Colonic mucosa (tissue), 4 donors: ENCODE results near the gene PPM1H. TPM values are rescaled to one million over a fixed set of nuclear protein-coding genes. Genes with fewer than 3 reads are reported as not detected.
A peak's percentile ranks its signal among the peaks of the same experiment; 100 is the strongest.

ENCODE experiments used
- DNase-seq: peaks from one replicate; pipeline ENCODE4 v3.0.0-alpha.2; 2020
- H3K27ac ChIP-seq: fragments of 200-600 bp; one replicate; pipeline ENCODE4 v1.8.0; 2021
- H3K27me3 ChIP-seq: fragments of 200-600 bp; one replicate; pipeline ENCODE4 v1.8.0; 2021
- H3K36me3 ChIP-seq: fragments of 200-600 bp; one replicate; pipeline ENCODE4 v1.8.0; 2021
- H3K4me1 ChIP-seq: fragments of 200-600 bp; one replicate; pipeline ENCODE4 v1.8.0; 2021; ENCODE audit warnings: mild to moderate bottlenecking
- H3K4me3 ChIP-seq: fragments of 200-600 bp; one replicate; pipeline ENCODE4 v1.8.0; 2021
- H3K9ac ChIP-seq, 2 donors: one replicate each; pipeline ENCODE4 v1.7.0; 2013; ENCODE audit warnings: control low read depth in 2 of 2, low read depth in 2 of 2, low read length in 2 of 2
- H3K9me3 ChIP-seq: fragments of 200-600 bp; one replicate; pipeline ENCODE4 v1.8.0; 2021
- CTCF ChIP-seq: fragments of 200-600 bp; IDR thresholded peaks from one replicate; pipeline ENCODE4 v1.8.0; 2022; ENCODE audit warnings: antibody characterized with exemption, mild to moderate bottlenecking
- intact Hi-C: fragments of 100-400 bp; cut with DNase I; formaldehyde crosslinking; loops from one replicate; pipeline ENCODE4 v1.14.1; 2022
- total RNA-seq, 2 donors: library from RNA; stranded (reverse); fragmentation: NEBNext Ultra II Directional in 1 of 2; extraction: Animal tissue kit (Norgen Biotek cat#: 25700) in 1 of 2; gene quantifications; one replicate each; pipeline ENCODE4 v1.2.1, GENCODE V29; 2021
- donor health status: healthy.
- donor health status: DM: no; HTN: no; CAD: no.
- donor health status: DM: no; HTN: no; CAD: no.

Gene PPM1H
- total RNA-seq, 2 donors from 2014 or later, result 7.4 to 8.1 TPM

- TF ChIP-seq CTCF, result no peak
- Histone ChIP-seq H3K36me3 (no peaks in the 10 kb centered on the region), H3K27me3 (no peaks in the 10 kb centered on the region), H3K4me3 (no peak overlapping the region), H3K4me1 (peaks cover 10% of the 10 kb centered on the region), H3K9ac (no peak overlapping the region), H3K27ac (no peak overlapping the region), H3K9me3 (no peaks in the 10 kb centered on the region)
- no peak for DNase-seq
- intact Hi-C loops, result no loop called here
Observed at GRCh38 chr12:62778187-62778586, 156.8 kb downstream of the PPM1H start.

- Histone ChIP-seq H3K27me3 (no peaks in the 10 kb centered on the region), H3K9ac (no peak overlapping the region), H3K4me1 (peaks cover 10% of the 10 kb centered on the region), H3K36me3 (no peaks in the 10 kb centered on the region), H3K27ac (peak overlapping the region; percentile 34), H3K4me3 (no peak overlapping the region), H3K9me3 (no peaks in the 10 kb centered on the region)
- no peak for TF ChIP-seq CTCF
- DNase-seq, result no peak
- intact Hi-C loops, result no loop called here
Observed at GRCh38 chr12:62776997-62777396, 158.0 kb downstream of the PPM1H start.

GRCh38 chr12:62776575-62776974 lies 158.4 kb downstream of the PPM1H start:
- Histone ChIP-seq H3K9ac (no peak overlapping the region), H3K4me1 (peaks cover 10% of the 10 kb centered on the region), H3K36me3 (no peaks in the 10 kb centered on the region), H3K27ac (peak overlapping the region; percentile 34), H3K4me3 (no peak overlapping the region), H3K9me3 (no peaks in the 10 kb centered on the region), H3K27me3 (no peaks in the 10 kb centered on the region)
- no peak for DNase-seq
- intact Hi-C loops, result no loop called here
- no peak for TF ChIP-seq CTCF

GRCh38 chr12:62774794-62775193 lies 160.2 kb downstream of the PPM1H start:
- TF ChIP-seq CTCF, result no peak
- intact Hi-C loops, result no loop called here

GRCh38 chr12:62772416-62772955 lies 162.5 kb downstream of the PPM1H start:
- Histone ChIP-seq H3K4me1 (peaks cover 9% of the 10 kb centered on the region), H3K27me3 (no peaks in the 10 kb centered on the region), H3K9ac (no peak overlapping the region), H3K4me3 (no peak overlapping the region), H3K36me3 (no peaks in the 10 kb centered on the region), H3K27ac (no peak overlapping the region), H3K9me3 (no peaks in the 10 kb centered on the region)
- no peak for DNase-seq
- no peak for TF ChIP-seq CTCF
- intact Hi-C loops, result no loop called here

More at GRCh38 chr12:62774794-62775193, 160.2 kb downstream of the PPM1H start:
- Histone ChIP-seq H3K9me3 (no peaks in the 10 kb centered on the region), H3K36me3 (no peaks in the 10 kb centered on the region), H3K4me3 (no peak overlapping the region), H3K9ac (no peak overlapping the region), H3K27ac (no peak overlapping the region), H3K4me1 (peaks cover 10% of the 10 kb centered on the region), H3K27me3 (no peaks in the 10 kb centered on the region)
- no peak for DNase-seq
